IPS-15b (cell line): ENCODE results near the gene EYS.

Source experiments
- H3K27me3 ChIP-seq: one replicate; pipeline ENCODE4 v1.6.1; 2013; ENCODE audit warnings: low read length; ENCODE audit not compliant: control insufficient read depth, insufficient read depth
- H3K36me3 ChIP-seq: one replicate; pipeline ENCODE4 v1.6.1; 2013; ENCODE audit warnings: low read length; ENCODE audit not compliant: control insufficient read depth, insufficient read depth
- H3K4me1 ChIP-seq: one replicate; pipeline ENCODE4 v1.6.1; 2013; ENCODE audit warnings: mild to moderate bottlenecking, low read length; ENCODE audit not compliant: control insufficient read depth, insufficient read depth
- H3K4me3 ChIP-seq: one replicate; pipeline ENCODE4 v1.5.1; 2013; ENCODE audit warnings: low read depth, low read length
- H3K9ac ChIP-seq: one replicate; pipeline ENCODE4 v1.6.1; 2013; ENCODE audit warnings: low read depth, mild to moderate bottlenecking, low read length
- H3K9me3 ChIP-seq: one replicate; pipeline ENCODE4 v1.6.1; 2013; ENCODE audit warnings: mild to moderate bottlenecking, low read length; ENCODE audit not compliant: control insufficient read depth, insufficient read depth

Gene EYS

GRCh38 chr6:64737418-64737817 lies 969.6 kb downstream of the EYS start:
- Histone ChIP-seq H3K27me3 (no peaks in the 10 kb centered on the region), H3K4me1 (no peaks in the 10 kb centered on the region), H3K36me3 (no peaks in the 10 kb centered on the region), H3K4me3 (no peak overlapping the region), H3K9me3 (no peaks in the 10 kb centered on the region), H3K9ac (no peak overlapping the region)

- Histone ChIP-seq H3K4me3 (no peak overlapping the region), H3K27me3 (no peaks in the 10 kb centered on the region), H3K9ac (no peak overlapping the region), H3K36me3 (no peaks in the 10 kb centered on the region), H3K9me3 (no peaks in the 10 kb centered on the region), H3K4me1 (no peaks in the 10 kb centered on the region)
Measured at GRCh38 chr6:64736421-64736950, 970.5 kb downstream of the EYS start.

GRCh38 chr6:64733433-64733832 lies 973.6 kb downstream of the EYS start:
- H3K4me1 ChIP-seq = no peaks in the 10 kb centered on the region
- H3K4me3 ChIP-seq = no peak overlapping the region
- no peaks in the 10 kb centered on the region for H3K36me3 ChIP-seq
- no peaks in the 10 kb centered on the region for H3K9me3 ChIP-seq
- no peak overlapping the region for H3K9ac ChIP-seq
- H3K27me3 ChIP-seq = no peaks in the 10 kb centered on the region

GRCh38 chr6:64732888-64733287 lies 974.1 kb downstream of the EYS start:
- Histone ChIP-seq H3K9me3 (no peaks in the 10 kb centered on the region), H3K4me3 (no peak overlapping the region), H3K9ac (no peak overlapping the region), H3K27me3 (no peaks in the 10 kb centered on the region), H3K36me3 (no peaks in the 10 kb centered on the region), H3K4me1 (no peaks in the 10 kb centered on the region)

DNA sequence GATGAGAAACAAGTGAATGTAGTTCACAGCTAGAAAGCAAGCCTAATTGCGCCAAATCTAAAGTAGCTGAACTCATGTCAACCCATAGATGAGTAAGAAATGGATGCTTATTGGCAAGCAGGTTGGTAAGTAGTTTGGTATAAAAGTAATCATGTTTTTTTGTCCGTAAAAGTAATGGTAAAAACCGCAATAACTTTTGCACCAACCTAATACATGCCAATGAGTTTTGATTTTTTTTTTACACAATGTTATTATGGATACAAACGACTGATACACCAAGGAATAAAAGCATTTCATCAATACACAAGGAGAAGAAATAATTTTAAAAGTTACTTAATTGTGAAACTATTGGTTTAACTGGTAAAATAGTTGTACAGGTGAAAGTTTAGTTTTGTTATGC lies 977.5 kb downstream of the EYS start:
- no peak overlapping the region for H3K4me3 ChIP-seq
- no peaks in the 10 kb centered on the region for H3K36me3 ChIP-seq
- no peaks in the 10 kb centered on the region for H3K4me1 ChIP-seq
- H3K27me3 ChIP-seq = no peaks in the 10 kb centered on the region
- no peaks in the 10 kb centered on the region for H3K9me3 ChIP-seq
- no peak overlapping the region for H3K9ac ChIP-seq

GRCh38 chr6:64727075-64727474 lies 980.0 kb downstream of the EYS start:
- Histone ChIP-seq H3K4me1 (no peaks in the 10 kb centered on the region), H3K36me3 (no peaks in the 10 kb centered on the region), H3K9ac (no peak overlapping the region), H3K4me3 (no peak overlapping the region), H3K27me3 (no peaks in the 10 kb centered on the region), H3K9me3 (no peaks in the 10 kb centered on the region)

DNA sequence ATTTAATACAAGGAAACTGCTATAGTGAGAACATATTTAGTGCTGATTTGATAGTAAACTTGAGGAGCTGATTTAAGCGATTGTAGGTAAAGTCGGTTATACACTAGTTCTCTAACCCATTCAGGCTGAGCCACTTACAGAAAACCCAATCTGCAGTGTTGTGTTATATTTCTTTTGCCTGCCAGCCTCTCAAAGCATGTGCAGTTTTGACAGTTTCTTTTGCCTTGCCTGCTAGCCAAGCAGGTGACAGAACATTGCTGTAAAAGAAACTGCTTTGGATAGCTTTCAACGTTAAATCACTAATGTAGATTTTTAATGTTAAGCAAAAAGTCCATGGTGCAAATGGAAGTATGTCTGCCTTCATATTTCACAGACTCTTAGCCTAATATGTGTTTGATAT lies 982.9 kb downstream of the EYS start:
- Histone ChIP-seq H3K9ac (no peak overlapping the region), H3K4me1 (no peaks in the 10 kb centered on the region), H3K36me3 (no peaks in the 10 kb centered on the region), H3K9me3 (no peaks in the 10 kb centered on the region), H3K27me3 (no peaks in the 10 kb centered on the region), H3K4me3 (no peak overlapping the region)

DNA sequence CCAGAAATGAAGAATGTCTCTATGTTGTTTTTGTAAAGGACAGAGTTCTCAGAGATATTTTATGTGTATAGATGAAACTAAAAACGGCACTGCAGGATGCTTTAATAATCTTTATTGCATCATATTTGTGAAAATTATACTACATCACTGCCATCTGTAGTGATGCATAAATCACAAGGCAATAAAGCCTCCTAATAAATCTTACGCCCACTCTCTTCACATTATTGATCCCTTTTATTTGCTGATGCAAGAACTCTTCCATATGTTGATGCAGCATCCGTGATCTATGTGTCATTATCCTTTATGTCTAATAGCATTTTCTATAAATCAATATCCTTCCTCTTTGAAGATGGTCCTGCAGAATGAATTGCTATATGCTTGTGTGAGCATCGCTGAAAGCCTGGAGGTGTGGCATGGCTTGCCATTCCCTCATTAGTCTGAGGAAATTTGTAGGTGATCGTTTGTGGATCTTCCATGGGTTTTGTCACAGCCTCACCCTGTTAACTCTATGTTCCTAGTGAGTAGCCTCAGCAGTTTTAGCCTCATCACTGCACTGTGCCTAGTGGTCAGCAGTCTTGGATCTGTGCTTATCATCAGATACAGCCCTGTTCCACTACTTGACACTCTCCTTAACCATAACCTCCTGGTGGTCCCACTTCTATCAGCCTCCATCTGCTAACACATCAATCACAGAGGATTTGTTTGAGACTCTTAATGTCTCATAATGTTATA lies 983.5 kb downstream of the EYS start:
- Histone ChIP-seq H3K4me1 (no peaks in the 10 kb centered on the region), H3K36me3 (no peaks in the 10 kb centered on the region), H3K9me3 (no peaks in the 10 kb centered on the region), H3K27me3 (no peaks in the 10 kb centered on the region), H3K4me3 (no peak overlapping the region), H3K9ac (no peak overlapping the region)

DNA sequence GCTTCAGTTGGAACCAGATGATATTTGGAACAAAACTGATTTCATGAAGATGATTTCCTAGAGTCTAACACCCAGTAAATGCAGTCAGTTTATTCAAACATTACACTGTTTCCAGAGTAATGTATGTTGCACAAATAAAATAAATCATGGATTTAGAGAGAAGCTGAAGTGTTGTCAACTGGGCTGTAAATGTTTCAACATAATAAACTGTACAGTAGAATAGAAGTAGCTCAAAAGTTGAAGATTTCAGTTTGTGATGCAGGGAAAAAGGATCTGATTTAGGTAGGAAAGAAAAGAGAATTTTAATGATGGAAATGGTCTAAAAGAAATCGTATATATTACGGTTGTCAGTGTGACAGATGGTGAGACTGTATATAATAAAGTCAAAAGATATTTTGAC lies 985.2 kb downstream of the EYS start:
- no peaks in the 10 kb centered on the region for H3K4me1 ChIP-seq
- no peaks in the 10 kb centered on the region for H3K36me3 ChIP-seq
- no peaks in the 10 kb centered on the region for H3K27me3 ChIP-seq
- H3K9me3 ChIP-seq = no peaks in the 10 kb centered on the region
- H3K4me3 ChIP-seq = no peak overlapping the region
- H3K9ac ChIP-seq = no peak overlapping the region

DNA sequence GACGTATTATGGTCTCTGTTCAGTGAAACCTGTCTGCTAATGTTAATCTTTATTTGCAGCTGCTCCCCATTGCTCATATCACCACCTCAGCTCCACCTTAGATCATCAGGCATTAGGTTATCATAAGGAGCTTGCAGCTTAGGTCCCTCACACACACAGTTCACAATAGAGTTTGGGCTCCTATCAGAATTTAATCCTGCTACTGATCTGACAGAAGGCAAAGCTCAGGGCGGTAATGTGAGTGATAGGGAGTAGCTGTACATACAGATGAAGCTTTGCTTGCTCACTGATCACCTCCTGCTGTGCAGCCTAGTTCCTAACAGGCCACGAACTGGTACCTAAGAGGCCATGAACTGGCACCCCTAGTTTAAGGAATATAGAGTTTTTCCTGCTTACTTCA lies 989.7 kb downstream of the EYS start:
- Histone ChIP-seq H3K4me3 (no peak overlapping the region), H3K4me1 (no peaks in the 10 kb centered on the region), H3K27me3 (no peaks in the 10 kb centered on the region), H3K9me3 (no peaks in the 10 kb centered on the region), H3K36me3 (no peaks in the 10 kb centered on the region), H3K9ac (no peak overlapping the region)

DNA sequence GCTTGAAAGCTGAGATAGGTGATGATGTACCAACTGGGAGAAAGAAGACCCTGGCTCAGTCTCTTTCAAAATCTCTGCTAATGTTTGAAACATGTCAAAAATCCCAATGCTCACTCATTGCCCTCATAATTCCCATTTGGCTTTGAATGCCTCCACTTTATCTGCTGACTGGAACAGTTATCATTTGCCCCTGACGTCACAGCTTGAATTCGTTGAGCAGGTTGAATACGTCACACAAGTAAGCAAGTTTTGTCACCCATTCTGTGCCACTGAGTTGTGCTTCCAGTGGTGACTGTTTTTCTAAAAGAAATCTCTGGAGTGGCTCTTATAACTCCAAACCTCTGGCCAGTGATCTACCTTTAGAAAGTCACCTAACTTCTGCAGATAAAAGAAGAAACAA lies 991.4 kb downstream of the EYS start:
- H3K4me1 ChIP-seq = no peaks in the 10 kb centered on the region
- H3K27me3 ChIP-seq = no peaks in the 10 kb centered on the region
- H3K4me3 ChIP-seq = no peak overlapping the region
- no peaks in the 10 kb centered on the region for H3K36me3 ChIP-seq
- H3K9me3 ChIP-seq = no peaks in the 10 kb centered on the region
- no peak overlapping the region for H3K9ac ChIP-seq

GRCh38 chr6:64714073-64714472 lies 993.0 kb downstream of the EYS start:
- Histone ChIP-seq H3K4me3 (no peak overlapping the region), H3K9me3 (no peaks in the 10 kb centered on the region), H3K9ac (no peak overlapping the region), H3K36me3 (no peaks in the 10 kb centered on the region), H3K4me1 (no peaks in the 10 kb centered on the region), H3K27me3 (no peaks in the 10 kb centered on the region)
